Stimulated activated CD8-positive, alpha-beta memory T cell treated with anti-CD3 and anti-CD28 coated beads, Interleukin-12 subunit alpha, Interleukin-12 subunit beta, amount 100 ng/mL, for 24 hours (primary cell): ENCODE results near the gene PYDC1.
"Not testable (repeated sequence)": the region's sequence is repeated elsewhere in the genome, so short reads cannot be mapped to it uniquely, and the experiment has no call there.

ENCODE experiments used
- DNase-seq: peaks from one replicate; pipeline ENCODE4 v3.0.0-alpha.2; 2020; ENCODE audit errors: extremely low read depth

Gene PYDC1

DNA sequence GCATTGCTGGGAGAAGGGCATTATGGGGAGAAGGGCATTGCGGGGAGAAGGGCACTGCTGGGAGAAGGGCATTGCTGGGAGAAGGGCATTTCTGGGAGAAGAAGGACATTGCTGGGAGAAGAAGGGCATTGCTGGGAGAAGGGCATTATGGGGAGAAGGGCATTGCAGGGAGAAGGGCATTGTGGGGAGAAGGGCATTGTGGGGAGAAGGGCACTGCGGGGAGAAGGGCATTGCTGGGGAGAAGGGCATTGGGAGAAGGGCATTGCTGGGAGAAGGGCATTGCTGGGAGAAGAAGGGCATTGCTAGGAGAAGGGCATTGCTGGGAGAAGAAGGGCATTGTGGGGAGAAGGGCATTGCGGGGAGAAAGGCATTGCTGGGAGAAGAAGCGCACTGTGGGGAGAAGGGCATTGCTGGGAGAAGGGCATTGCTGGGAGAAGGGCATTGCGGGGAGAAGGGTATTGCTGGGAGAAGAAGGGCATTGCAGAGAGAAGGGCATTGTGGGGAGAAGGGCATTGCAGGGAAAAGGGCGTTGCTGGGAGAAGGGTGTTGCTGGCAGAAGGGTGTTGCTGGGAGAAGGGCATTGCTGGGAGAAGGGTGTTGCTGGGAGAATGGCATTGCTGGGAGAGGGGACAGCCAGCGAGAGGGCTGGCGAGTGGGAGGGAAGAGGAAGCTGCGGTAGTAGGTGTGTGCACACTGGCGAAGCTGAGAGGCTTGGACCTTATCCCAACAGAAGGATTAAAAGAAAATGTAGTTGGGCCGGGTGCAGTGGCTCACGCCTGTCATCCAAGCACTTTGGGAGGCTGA lies 4.6 kb upstream of the PYDC1 start:
- DNase-seq: no peak

DNA sequence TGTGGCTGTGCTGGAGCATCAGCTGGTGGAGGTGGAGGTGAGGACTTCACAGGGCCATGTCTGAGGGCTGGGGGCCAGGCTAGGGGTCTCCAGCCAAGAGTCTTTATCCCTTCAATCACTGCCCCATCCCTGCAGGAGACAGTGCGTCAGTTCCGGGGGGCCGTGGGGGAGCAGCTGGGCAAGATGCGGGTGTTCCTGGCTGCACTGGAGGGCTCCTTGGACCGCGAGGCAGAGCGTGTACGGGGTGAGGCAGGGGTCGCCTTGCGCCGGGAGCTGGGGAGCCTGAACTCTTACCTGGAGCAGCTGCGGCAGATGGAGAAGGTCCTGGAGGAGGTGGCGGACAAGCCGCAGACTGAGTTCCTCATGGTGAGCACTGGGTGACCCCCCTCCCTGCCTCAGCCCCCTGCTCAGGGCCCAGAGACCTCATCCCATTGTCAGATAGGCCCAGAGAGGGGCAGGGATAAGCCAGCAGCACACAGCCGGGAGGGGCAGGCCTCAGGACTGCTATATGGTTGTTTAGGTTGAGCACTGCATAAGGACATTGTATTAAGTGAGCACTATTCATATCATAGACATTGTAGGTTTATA lies 2.3 kb upstream of the PYDC1 start:
- no peak for DNase-seq

DNA sequence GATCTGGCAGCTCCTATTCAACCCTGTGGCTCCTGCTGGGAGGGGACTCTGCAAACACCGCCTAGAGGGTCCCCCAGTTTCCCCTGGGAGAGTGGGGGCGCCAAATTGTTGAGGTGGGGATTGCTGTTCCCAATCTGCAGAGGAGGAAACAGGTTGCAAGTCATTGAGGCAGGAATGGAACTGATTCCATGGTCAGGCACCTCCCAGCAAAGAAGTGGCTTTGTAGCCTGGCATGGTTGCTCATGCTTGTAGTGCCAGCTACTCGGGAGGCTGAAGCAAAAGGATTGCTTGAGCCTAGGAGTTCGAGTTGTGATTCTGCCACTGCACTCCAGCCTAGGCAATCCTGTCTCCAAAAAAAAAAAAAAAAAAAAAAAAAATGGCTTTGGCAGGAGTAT lies 198 bp upstream of the PYDC1 start:
- DNase-seq: no peak

DNA sequence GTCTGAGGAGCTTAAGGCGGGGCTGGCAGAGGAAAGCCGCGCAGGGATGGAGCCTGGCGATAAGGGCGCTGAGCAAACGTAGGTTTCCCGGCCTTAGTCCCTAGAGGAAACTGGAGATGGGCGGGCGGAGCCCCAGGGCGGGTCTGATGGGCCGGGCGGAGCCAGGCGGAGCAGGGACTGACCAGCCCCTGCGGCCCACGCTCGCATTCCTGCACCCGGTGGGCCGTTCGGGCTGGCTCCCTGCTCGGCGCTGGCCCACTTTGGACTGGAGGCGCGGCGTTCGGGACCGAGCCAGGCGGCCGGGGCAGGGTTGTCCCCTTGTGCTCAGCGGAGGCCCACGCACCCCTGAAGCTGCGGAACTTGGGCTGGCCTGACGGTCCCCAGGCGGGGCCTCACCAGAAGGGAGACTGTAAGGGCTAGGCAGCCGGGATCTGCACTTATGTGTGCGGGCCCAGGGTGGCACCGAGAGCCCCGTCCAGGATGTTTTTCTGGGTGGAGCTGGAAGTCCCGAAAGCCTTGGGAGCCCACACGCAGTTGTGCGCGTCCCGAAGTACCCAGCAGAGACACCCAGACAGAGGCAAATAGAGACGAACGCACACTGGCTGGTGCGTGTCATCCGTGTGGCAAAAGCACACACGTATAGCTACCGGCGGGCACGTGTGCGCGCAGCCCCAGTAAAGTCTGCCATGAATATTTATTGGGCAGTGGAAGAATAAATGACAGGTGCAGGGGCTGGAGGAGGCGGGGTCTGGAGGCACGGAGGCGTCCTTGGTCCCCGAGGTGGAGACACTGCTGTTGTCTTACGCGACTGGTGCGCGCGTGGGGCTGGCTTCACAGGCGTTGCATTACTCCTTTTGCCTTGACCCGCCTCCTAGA lies 1.4 kb downstream of the PYDC1 start:
- DNase-seq: no peak

DNA sequence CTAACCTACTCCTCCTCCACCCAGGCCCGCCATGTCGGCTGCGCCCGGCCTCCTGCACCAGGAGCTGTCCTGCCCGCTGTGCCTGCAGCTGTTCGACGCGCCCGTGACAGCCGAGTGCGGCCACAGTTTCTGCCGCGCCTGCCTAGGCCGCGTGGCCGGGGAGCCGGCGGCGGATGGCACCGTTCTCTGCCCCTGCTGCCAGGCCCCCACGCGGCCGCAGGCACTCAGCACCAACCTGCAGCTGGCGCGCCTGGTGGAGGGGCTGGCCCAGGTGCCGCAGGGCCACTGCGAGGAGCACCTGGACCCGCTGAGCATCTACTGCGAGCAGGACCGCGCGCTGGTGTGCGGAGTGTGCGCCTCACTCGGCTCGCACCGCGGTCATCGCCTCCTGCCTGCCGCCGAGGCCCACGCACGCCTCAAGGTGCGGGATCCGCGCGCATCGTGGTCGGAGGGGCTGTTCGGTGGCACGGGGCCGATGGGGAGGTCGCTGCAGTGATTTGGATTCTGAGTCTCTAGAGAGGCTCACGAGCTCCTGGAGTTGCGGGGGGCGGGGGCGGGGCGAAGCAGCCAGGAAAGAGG lies 2.1 kb downstream of the PYDC1 start:
- DNase-seq: no peak

DNA sequence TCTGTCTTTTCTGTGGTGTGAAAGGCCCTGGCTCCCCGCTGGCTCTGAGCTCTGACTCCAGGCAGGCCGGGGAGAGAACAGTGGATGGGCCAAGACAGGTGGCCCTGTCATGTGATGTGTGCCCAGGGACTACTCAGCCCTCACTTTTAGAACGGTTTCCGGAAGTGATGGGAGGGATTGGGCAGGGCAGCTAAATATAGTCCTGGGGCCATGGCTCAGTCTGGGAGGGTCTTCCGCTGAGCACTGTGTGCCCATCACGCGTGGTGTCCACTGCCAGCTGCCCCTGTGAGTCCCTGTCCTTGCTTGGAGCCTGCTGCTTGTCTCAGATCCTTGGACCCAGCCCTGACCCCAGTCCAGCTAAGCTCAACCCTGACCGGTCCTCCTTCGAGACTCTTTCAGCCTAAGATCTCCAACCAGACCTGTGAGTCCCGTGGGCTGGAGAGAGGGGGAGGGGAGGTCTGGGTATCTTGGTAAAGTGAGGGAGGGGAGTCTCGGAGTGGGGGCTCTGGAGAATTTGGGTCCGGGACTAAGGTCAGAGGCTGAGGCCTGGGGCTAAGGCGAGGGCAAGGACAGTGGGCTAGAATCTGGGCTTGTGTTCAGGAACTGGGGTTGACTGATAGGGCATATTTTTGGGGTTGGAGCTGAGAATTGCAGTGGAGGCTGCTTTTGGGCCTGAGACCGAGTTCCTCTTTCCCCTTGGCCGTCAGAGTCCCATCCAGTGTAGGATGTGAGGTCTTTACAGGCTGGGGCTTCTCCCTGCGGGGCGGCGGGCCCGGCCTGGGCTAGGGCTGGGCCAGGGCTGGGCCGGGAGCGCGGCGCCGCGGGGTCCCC lies 2.8 kb downstream of the PYDC1 start, which contains the start of gene TRIM72:
TSS of gene TRIM72 (plus strand) at position 243 of the 831 bp plus-strand sequence. CDS start 620 bp downstream, outside the sequence.
- DNase-seq: no peak

DNA sequence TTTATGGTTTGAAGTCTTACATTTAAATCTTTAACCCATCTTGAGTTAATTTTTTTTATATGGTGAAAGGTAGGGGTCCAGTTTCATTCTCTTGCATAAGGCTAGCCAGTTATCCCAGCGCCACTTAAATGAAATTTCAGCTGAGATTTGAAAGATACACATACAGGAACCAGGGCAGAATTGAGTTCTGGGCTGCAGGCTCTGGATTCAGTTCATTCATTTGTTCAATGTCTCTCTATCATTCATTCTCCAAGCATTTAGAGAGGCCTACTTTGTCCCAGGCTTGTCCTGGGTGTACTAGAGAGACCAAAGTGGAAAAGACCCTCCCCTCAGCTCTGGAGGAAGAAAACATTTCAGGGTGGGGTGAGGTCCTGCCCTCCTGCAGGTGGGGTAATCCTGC lies 3.6 kb downstream of the PYDC1 start:
- no peak for DNase-seq

DNA sequence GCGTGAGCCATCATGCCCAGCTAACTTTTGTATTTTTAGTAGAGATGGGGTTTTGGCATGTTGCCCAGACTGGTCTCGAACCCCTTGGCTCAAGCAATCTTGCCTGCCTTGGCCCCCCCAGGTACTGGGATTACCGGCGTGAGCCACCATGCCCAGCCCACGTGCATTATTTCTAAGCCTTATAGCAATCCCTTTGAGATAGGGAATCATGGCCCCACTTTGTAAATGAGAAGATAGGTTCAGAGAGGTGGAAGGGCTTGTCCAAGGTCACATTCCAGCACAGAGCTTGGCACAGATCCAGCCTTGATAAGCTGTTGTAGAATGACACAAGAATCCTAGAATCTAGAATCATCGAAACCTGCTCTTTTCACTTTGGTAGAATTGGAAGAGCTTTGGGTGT lies 10.2 kb downstream of the PYDC1 start:
- no peak for DNase-seq

DNA sequence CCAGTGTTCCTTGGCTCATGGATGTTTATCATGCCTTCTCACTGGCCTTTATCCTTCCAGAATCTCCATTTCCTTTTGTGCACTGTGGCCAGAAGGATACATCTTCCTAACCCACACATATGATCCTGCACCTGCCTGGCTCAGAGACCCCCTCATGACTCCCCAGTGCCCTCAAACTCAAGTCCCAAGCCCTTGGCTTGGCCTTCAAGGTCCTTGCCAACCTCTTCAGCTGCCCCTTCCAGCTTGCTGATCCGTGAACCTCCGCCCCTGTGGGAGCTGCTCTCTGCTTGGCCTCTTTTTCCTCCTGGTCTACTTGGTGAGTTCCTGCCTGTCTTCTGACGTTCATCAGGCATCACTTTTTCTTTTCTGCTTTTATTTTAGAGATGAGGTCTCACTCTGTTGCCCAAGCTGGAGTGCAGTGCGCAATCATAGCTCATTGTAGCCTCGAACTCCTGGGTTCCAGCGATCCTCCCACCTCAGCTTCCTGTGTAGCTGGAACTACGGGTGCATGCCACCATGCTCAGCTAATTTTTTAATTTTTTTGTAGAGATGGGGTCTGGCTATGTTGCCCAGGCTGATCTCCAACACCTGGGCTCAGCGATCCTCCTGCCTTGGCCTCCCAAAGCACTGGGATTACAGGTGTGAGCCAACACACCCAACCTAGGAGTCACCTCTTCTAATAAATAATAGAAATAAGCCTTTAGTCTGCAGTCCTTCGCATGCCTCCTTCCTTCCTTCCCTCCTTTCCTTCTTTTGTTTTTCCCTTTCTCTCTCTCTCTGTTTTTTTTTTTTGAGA lies 11.9 kb downstream of the PYDC1 start:
- DNase-seq: no peak

DNA sequence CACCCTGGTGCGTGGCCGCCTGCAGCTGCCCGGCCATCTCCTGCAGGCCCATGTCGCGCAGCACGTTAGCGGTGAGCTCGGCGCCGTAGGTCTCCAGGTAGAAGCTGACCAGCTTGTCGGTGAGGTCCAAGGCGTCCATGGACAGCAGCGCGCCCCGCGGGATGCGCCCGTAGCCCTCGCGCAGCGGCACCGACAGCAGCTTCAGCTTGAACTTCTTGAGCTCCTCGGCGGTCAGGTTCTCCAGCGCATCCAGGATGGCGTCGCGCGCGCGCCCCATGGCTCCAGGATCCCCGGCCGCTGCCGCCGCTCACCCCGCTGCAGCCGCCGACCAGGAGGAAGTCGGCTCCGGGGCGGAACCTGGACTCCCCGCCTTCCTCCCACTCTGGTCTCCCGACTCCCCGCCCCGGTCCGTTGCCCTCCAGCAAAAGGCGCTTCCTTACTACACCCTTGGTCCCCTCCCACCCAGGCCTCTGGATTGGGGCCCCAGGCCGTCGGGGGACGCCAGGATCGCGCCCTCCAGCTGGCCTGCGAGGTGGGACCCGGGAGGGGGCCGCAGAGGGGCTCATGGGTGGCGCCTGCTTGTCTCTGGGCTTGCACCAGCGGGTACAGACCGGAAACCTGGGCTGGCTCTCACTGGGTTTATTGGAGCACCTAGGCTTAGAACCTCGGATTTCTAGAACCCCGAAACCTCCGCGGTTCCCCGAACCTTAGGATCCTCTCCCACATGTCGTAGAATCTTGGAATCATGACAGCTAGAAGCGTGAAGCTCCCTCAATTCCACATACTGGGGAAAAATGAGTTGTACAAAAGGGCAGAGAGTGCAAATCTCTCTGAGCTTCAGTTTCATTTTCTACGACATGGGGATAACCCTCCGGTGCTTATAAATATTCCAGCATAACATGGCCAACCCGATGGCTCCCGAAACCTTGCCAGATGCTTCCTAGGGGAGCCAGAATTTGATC lies 14.2 kb downstream of the PYDC1 start, which contains the start of gene PYCARD:
TSS of gene PYCARD (minus strand) at position 347 of the 962 bp plus-strand sequence. CDS start at position 277, 70 bp downstream.
- DNase-seq: no peak

DNA sequence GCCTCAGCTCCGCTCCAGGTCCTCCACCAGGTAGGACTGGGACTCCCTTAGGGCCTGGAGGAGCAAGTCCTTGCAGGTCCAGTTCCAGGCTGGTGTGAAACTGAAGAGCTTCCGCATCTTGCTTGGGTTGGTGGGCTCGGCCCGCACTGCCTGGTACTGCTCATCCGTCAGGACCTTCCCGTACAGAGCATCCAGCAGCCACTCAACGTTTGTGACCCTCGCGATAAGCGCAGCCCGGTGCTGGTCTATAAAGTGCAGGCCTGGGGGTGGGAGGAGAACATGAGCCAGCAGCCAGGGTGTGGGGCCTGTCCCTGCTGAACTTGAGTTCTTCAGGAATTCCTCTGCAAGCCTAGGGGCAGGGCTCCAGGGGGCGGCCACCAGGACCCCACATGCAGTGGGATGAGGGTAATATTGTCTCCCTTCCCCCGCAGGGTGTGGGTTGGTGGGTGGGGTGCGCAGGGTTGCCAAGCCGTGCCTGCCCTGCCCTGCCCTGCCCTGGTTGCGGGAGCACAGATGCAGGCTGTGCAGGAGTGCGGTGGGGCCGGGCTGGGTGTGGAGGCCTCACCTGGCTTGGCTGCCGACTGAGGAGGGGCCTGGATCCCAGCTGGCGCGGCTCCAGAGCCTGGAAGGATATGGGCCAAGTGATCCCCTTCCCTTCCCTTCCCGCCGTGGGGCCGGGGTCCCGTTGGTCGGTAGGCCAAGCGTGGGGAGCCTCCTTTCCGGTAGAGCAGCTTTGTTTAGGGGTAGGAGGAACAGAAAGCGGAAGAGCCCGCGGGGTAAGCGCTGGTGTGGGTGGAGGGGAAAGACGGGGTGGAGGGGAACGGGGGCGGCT lies 15.1 kb downstream of the PYDC1 start:
- no peak for DNase-seq

DNA sequence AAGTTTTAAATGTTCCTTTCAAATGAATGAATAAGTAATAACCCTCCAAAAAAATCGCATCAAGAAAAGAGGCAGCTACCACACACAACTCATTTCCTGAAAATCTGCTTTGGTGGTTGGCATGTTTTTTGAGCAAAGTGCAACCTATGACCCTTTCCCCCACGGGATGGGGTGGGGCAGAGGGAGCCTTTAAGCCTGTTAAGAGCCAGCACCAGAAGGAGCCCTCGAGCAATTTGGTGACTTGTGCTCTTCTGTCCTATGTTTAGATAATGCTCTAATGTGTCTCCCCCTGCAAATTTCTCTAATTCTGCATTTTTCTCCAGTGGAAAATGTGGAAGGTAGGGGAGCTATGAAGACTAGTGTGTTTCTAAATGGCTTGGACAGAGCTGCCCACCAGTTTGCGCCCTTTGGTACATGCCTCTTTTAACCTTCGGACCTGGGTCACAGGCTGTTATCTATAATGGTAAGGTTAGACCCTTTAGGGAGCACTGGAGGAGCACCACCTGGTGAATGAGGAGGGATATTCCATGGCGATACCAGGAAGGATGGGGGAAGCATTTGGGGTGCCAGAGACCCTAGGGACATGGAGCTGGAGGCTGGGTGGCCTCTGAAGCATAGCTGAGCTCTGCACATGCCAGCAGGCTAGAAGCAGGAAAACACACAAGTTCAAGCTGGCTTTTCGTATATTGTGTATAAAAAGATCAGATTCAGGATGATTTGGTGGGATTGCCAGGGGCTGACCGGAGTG lies 15.9 kb downstream of the PYDC1 start:
- no peak for DNase-seq

DNA sequence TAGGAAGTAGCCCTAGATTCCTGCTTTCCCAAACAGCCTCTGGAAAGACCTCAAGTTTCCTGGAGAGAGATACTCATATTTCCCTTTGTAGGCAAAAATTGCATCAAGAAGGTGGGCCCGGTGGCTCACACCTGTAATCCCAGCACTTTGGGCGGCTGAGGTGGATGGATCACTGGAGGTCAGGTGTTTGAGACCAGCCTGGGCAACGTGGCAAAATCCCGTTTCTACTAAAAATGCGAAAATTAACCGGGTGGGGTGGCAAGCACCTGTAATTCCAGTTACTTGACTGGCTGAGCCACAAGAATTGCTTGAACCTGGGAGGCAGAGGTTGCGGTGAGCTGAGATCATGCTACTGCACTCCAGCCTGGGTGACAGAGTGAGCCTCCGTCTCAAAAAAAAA lies 16.8 kb downstream of the PYDC1 start:
- DNase-seq: not testable (repeated sequence)

DNA sequence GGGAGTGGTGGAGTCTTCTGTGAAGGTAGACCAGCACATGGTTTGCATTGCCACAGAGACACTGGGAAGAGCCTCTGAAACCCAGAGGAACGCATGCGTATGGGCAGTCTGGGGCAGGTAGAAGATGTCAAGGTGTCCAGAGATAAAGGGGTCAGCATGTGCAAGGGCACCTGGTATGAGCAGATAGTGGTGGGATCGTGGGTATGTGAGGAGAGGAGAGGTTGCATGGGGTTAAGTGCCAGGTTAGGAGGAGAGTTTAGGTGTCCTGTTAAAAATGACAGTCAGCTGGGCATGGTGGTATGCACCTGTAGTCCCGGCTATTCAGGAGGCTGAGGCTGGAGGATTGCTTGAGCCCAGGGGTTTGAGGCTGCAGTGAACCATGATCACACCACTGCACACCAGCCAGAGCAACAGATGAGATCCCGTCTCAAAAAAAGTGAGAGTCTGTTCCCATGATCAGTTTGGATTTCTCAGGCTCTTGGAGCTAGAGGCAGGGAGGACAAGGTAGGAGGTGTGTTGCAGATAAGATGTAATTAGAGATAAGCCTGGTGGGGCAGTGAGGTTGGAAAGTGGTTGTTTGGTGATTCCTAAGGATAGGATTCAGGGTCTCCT lies 17.4 kb downstream of the PYDC1 start:
- DNase-seq: no peak

DNA sequence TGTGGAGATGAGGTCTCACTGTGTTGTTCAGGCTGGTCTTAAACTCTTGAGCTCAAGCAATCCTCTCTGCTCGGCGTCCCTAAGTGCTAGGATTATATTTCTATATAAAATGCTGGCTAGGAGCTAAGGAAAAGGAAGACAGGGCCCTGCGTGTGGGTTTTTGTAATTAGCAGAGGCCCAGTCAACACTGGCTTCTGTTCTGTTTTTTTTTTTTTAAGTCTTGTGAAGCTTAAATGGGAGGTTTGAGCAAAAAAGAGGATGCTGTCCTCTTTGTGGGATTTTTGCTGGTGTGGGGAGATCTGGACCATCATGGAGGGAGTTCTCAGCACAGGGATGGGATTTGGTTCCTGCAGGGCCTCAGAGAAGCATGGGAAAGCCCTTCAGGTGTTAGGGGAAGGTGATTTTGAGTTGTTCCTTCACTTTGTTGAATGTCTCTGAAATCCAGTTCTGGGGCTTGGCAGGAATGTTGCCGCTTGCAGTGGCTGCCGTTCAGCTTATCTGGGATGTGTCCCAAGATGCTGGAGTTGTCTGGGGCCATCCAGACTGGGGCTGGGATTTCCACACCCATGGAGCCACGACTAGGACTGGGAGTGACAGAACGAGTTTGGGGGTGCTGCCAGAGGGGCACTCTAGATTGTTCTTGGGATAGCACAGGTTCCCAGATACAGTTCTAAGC lies 18.6 kb downstream of the PYDC1 start:
- no peak for DNase-seq

DNA sequence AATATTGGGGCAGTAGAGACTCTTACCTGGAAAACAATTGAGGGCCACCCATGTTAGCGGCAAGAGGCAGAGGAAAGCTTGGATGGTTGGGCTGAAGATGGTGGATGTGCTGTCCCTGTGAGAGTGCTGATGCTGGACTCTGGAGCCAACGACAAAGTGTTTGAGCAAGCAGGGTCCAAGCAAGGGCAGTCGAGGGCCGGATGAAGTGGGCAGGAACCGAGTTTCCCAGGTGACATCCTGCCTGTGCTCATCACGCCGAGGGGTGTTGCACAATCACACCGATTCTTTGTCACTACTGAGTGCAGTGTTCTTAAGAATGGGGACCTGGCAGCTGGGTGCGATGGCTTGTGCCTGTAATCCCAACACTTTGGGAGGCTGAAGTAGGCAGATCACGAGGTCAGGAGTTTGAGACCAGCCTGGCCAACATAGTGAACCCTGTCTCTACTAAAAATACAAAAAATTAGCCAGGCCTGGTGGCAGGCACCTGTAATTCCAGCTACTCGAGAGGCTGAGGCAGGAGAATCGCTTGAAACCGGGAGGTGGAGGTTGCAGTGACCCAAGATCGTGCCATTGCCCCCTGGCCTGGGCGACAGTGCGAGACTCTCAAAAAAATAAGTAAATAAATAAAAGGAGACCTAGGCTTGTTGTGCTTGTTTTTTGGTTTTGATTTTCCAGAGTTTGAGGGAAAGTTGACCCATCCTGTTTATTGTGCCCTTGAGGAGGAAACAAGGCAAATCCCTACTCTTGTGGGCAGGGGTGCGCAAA lies 20.4 kb downstream of the PYDC1 start:
- DNase-seq: no peak
